ENCODE results near the gene TSTD2. TPM values are rescaled to one million over a fixed set of nuclear protein-coding genes. Genes with fewer than 3 reads are reported as not detected.

The TSTD2 gene
- total RNA-seq, 2 experiments from 2014 or later = 23.8 to 26.0 TPM

GRCh38 chr9:97601228-97601898 is 31.8 kb downstream of the TSTD2 start:
- H3K27ac ChIP-seq (ENCODE audit: low read depth in 1 of 2, low read length in 2 of 2) = no peak overlapping the region
- H3K9me3 ChIP-seq (ENCODE audit: control insufficient read depth in 1 of 2, insufficient read depth in 1 of 2, low read length in 2 of 2) = no peaks in the 10 kb centered on the region
- Mint-ChIP-seq H3K4me1 (ENCODE audit: low read depth) (peaks cover 7% of the 10 kb centered on the region), H3K9me3 (no peaks in the 10 kb centered on the region), H3K36me3 (ENCODE audit: low read depth) (peaks cover 62% of the 10 kb centered on the region), H3K4me3 (no peak overlapping the region), H3K27ac (no peak overlapping the region), H3K27me3 (no peaks in the 10 kb centered on the region)
- TF ChIP-seq, protein P1, sequence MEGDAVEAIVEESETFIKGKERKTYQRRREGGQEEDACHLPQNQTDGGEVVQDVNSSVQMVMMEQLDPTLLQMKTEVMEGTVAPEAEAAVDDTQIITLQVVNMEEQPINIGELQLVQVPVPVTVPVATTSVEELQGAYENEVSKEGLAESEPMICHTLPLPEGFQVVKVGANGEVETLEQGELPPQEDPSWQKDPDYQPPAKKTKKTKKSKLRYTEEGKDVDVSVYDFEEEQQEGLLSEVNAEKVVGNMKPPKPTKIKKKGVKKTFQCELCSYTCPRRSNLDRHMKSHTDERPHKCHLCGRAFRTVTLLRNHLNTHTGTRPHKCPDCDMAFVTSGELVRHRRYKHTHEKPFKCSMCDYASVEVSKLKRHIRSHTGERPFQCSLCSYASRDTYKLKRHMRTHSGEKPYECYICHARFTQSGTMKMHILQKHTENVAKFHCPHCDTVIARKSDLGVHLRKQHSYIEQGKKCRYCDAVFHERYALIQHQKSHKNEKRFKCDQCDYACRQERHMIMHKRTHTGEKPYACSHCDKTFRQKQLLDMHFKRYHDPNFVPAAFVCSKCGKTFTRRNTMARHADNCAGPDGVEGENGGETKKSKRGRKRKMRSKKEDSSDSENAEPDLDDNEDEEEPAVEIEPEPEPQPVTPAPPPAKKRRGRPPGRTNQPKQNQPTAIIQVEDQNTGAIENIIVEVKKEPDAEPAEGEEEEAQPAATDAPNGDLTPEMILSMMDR (IDR thresholded peaks at IDR 0.05) = no peak
- DNase-seq = no peak
- H3K36me3 ChIP-seq (ENCODE audit: insufficient read depth, low read length) = peaks cover 51% of the 10 kb centered on the region
- ATAC-seq (ENCODE audit: poor library complexity) = no peak
- no peaks in the 10 kb centered on the region for H3K27me3 ChIP-seq (ENCODE audit: control insufficient read depth in 1 of 2, insufficient read depth in 2 of 2, low read length in 2 of 2)
- ChIA-PET CTCF (no interaction called here), POLR2A (no interaction called here)
- H3K4me3 ChIP-seq (ENCODE audit: low read length) = no peak overlapping the region
- H3K4me1 ChIP-seq (ENCODE audit: insufficient read depth, low read length) = peaks cover 4% of the 10 kb centered on the region
- intact Hi-C loops (cut with DNase I, micrococcal nuclease) = no loop called here

DNA sequence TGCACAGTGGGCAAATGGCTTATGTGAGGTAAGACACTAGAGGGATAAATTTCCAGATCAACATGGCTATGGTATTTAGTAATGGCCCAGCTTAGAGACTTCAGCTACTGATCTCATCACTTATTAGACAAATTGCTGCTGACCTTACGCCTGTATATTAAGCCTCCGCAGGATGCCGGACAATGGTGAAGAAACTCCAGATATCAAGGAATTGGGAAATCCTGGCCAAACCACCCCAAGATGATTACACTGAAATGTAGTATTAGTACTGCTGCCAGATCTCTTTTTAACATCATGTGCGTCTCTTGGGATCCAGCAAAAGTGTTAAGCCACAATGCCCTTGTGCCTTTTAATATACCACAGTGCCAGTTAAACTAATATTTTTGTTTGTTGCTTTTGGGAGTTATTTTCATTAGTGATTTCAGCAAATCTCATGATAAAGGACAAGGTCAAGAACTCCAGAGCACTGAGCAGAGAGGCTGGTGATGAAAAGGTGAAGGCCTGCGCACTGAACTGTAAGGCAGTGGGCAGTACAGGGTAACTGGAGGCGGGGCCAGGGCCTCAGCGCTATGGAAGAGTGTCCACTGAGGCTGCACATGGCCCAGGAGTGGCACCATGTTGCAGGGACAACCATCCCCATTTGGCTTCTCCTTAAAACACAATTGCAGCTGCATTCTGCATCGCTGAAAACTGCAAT is 32.5 kb downstream of the TSTD2 start:
- Histone ChIP-seq H3K9me3 (ENCODE audit: control insufficient read depth in 1 of 2, insufficient read depth in 1 of 2, low read length in 2 of 2) (no peaks in the 10 kb centered on the region), H3K4me3 (ENCODE audit: low read length) (no peak overlapping the region), H3K27ac (ENCODE audit: low read depth in 1 of 2, low read length in 2 of 2) (no peak overlapping the region), H3K4me1 (ENCODE audit: insufficient read depth, low read length) (peaks cover 4% of the 10 kb centered on the region), H3K27me3 (ENCODE audit: control insufficient read depth in 1 of 2, insufficient read depth in 2 of 2, low read length in 2 of 2) (no peaks in the 10 kb centered on the region), H3K36me3 (ENCODE audit: insufficient read depth, low read length) (peaks cover 44% of the 10 kb centered on the region)
- ChIA-PET POLR2A (no interaction called here), CTCF (no interaction called here)
- no peaks in the 10 kb centered on the region for H3K9me3 Mint-ChIP-seq
- H3K27me3 Mint-ChIP-seq = no peaks in the 10 kb centered on the region
- no peak overlapping the region for H3K4me3 Mint-ChIP-seq
- DNase-seq = no peak
- no peak overlapping the region for H3K27ac Mint-ChIP-seq
- TF ChIP-seq, protein P1 (IDR thresholded peaks at IDR 0.05) = no peak
- intact Hi-C loops (cut with DNase I, micrococcal nuclease) = no loop called here
- ATAC-seq (ENCODE audit: poor library complexity) = no peak
- H3K36me3 Mint-ChIP-seq (ENCODE audit: low read depth) = peaks cover 59% of the 10 kb centered on the region
- H3K4me1 Mint-ChIP-seq (ENCODE audit: low read depth) = peaks cover 7% of the 10 kb centered on the region

DNA sequence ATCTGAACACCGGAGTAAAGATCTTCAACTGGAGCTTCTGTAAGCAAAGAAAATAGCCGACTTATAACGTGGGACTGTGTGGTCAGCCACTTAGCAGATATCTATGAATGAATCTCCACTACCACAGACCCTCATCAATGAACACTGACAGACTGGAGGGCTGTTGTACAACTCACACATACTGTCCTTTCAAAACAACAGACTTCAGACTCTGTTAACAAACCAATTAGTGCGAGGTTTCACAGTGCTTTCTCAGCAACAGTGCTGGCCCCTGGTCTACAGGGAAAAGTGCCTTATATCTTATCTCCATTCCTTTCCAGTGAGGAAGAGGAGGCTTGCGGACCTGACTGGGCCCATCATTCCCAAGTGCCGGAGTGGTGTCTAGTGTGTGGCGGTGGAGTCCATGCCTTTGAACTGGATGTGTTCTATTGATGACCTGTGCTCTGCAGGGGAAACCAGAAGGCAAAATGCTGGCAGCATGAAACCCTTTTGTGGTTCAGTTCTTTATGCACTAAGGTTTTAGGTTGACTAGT is 33.8 kb downstream of the TSTD2 start:
- peaks cover 46% of the 10 kb centered on the region for H3K36me3 Mint-ChIP-seq (ENCODE audit: low read depth)
- peaks cover 31% of the 10 kb centered on the region for H3K36me3 ChIP-seq (ENCODE audit: insufficient read depth, low read length)
- H3K9me3 ChIP-seq (ENCODE audit: control insufficient read depth in 1 of 2, insufficient read depth in 1 of 2, low read length in 2 of 2) = no peaks in the 10 kb centered on the region

More for the DNA sequence above, 33.8 kb downstream of the TSTD2 start:
- peaks cover 7% of the 10 kb centered on the region for H3K4me1 Mint-ChIP-seq (ENCODE audit: low read depth)
- CTCF ChIA-PET = interaction anchor here (0.6 to 1.7 kb wide), 10 partner anchors 10 to 744 kb away, joined by 3 to 11 read pairs (median 4); partner anchors contain the start of gene TDRD7
- Histone ChIP-seq H3K4me3 (ENCODE audit: low read length) (no peak overlapping the region), H3K27ac (ENCODE audit: low read depth in 1 of 2, low read length in 2 of 2) (no peak overlapping the region), H3K4me1 (ENCODE audit: insufficient read depth, low read length) (peaks cover 4% of the 10 kb centered on the region), H3K27me3 (ENCODE audit: control insufficient read depth in 1 of 2, insufficient read depth in 2 of 2, low read length in 2 of 2) (no peaks in the 10 kb centered on the region)
- no peak for ATAC-seq (ENCODE audit: poor library complexity)
- no peaks in the 10 kb centered on the region for H3K9me3 Mint-ChIP-seq
- intact Hi-C loops (cut with DNase I, micrococcal nuclease) = loop anchor here (1.0 to 5.0 kb wide), 4 partner anchors 131 to 745 kb away; partner anchors contain the start of gene ZNF782 (in 1 of the 2)
- H3K27ac Mint-ChIP-seq = no peak overlapping the region
- no peak overlapping the region for H3K4me3 Mint-ChIP-seq
- DNase-seq = no peak
- H3K27me3 Mint-ChIP-seq = no peaks in the 10 kb centered on the region
- POLR2A ChIA-PET = interaction anchor here (0.6 to 2.0 kb wide), 4 partner anchors 25 to 187 kb away, joined by 3 to 15 read pairs (median 7); partner anchors contain the start of genes NCBP1, TDRD7 and TSTD2
- TF ChIP-seq, protein P1 (IDR thresholded peaks at IDR 0.05) = no peak

Measured in CD4-positive, alpha-beta T cell (primary cell).